ENCODE measurements around the gene ITLN1. TPM values are rescaled to one million over a fixed set of nuclear protein-coding genes. Genes with fewer than 3 reads are reported as not detected.
"Not testable (repeated sequence)": the region's sequence is repeated elsewhere in the genome, so short reads cannot be mapped to it uniquely, and the experiment has no call there.

Gene ITLN1
- total and polyA plus RNA-seq, 9 donors: 0.48 to 1,183 (median 4.5) TPM

DNA sequence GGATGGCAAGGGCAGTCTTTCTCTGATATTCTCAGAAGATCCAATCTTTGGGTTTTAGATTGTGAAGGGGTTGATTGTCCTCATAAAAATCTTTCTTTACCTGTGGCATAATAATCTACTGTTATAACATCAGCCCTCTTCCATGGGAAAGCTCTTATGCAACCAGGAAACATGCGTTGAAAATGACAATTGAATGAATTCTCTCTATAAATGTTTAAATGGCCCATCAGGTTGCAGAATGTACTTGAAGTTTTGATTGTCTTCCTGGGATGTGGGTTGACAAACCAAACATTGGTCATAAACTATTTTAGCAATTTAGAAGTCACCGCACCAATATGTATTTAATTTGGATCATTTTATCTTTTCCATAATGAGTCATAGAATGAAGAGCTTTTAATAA, 31.7 kb upstream of the ITLN1 start:
- no peak for DNase-seq
- no peak overlapping the region for H3K4me3 ChIP-seq
- H3K27me3 ChIP-seq: no peaks in the 10 kb centered on the region
- no peaks in the 10 kb centered on the region for H3K36me3 ChIP-seq
- H3K27ac ChIP-seq: no peak overlapping the region
- TF ChIP-seq EP300 (IDR thresholded peaks at IDR 0.05) (no peak), POLR2A (IDR thresholded peaks at IDR 0.05) (no peak)
- TF ChIP-seq, protein P1, sequence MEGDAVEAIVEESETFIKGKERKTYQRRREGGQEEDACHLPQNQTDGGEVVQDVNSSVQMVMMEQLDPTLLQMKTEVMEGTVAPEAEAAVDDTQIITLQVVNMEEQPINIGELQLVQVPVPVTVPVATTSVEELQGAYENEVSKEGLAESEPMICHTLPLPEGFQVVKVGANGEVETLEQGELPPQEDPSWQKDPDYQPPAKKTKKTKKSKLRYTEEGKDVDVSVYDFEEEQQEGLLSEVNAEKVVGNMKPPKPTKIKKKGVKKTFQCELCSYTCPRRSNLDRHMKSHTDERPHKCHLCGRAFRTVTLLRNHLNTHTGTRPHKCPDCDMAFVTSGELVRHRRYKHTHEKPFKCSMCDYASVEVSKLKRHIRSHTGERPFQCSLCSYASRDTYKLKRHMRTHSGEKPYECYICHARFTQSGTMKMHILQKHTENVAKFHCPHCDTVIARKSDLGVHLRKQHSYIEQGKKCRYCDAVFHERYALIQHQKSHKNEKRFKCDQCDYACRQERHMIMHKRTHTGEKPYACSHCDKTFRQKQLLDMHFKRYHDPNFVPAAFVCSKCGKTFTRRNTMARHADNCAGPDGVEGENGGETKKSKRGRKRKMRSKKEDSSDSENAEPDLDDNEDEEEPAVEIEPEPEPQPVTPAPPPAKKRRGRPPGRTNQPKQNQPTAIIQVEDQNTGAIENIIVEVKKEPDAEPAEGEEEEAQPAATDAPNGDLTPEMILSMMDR (IDR thresholded peaks at IDR 0.05): no peak
- no peaks in the 10 kb centered on the region for H3K9me3 ChIP-seq
- intact Hi-C loops (cut with DNase I): no loop called here
- 48 to 84% (median 70%) methylated on average over 2 of the region's 2 CpGs for WGBS, 3 donors
- H3K4me1 ChIP-seq (ENCODE audit: insufficient read depth): peaks cover 4% of the 10 kb centered on the region

DNA sequence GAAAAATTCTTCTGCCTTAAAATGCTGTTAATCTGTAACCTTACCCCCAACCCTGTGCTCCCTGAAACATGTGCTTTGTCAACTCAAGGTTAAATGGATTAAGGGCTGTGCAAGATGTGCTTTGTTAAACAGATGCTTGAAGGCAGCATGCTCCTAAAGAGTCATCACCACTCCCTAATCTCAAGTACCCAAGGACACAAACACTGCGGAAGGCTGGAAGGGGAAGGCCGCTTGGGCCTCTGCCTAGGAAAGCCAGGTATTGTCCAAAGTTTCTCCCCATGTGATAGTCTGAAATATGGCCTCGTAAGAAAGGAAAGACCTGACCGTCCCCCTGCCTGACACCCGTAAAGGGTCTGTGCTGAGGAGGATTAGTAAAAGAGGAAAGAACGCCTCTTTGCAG, 28.2 kb upstream of the ITLN1 start:
- intact Hi-C loops (cut with DNase I); H3K4me3 ChIP-seq; DNase-seq; H3K36me3 ChIP-seq; H3K27ac ChIP-seq; H3K27me3 ChIP-seq; H3K9me3 ChIP-seq: not testable (repeated sequence)
- WGBS, 3 donors: 53 to 56% (median 53%) methylated on average over 6 of the region's 6 CpGs
- peaks cover 12% of the 10 kb centered on the region for H3K4me1 ChIP-seq (ENCODE audit: insufficient read depth)

DNA sequence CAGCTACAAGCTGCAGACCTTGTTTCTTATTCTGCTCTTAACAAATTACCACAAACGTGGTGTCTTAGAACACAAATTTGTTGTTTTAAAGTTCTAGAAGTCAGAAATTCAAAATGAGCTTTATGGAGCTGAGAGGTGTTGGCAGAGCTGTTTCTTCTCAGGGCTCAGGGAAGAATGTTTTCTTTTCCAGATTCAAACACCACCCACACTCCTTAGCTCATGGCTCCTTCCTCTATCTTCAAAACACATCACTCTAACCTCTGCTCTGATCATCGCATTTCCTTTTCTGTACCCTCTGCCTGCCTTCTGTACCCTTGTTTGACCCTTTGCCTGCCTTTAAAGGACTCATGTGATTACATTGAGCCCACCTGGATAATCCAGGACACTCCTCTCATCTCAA, 26.9 kb upstream of the ITLN1 start:
- Histone ChIP-seq H3K36me3 (no peaks in the 10 kb centered on the region), H3K27me3 (no peaks in the 10 kb centered on the region), H3K4me1 (ENCODE audit: insufficient read depth) (peaks cover 12% of the 10 kb centered on the region), H3K9me3 (no peaks in the 10 kb centered on the region), H3K27ac (peak overlapping the region in 1 of 2 donors; percentile 4), H3K4me3 (no peak overlapping the region)
- intact Hi-C loops (cut with DNase I): no loop called here
- TF ChIP-seq, protein P1 (IDR thresholded peaks at IDR 0.05): no peak
- TF ChIP-seq POLR2A (IDR thresholded peaks at IDR 0.05): no peak
- TF ChIP-seq EP300 (IDR thresholded peaks at IDR 0.05): no peak
- no peak for DNase-seq
- 6 to 20% (median 14%) methylated on average over 2 of the region's 2 CpGs for WGBS, 3 donors

DNA sequence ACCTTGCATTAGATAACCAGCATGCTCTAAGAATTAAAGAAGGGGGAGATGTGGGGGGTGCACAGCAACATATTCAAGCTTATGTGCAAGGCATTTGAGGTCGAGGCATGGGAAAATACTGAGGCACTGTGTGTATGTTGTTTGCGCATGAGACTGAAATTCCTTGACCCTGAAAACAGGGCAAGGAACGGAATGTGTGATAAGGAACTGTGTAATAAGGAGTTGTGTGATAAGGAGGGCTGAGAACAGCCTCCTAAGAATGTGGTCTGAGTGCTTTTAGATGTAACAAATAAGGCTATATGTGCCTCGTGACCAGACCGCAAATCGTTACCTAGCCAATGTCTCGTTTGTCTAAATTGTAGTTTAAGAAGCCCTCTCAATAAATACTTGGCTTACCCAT, 26.5 kb upstream of the ITLN1 start:
- Histone ChIP-seq H3K27me3 (no peaks in the 10 kb centered on the region), H3K4me3 (no peak overlapping the region), H3K4me1 (ENCODE audit: insufficient read depth) (peaks cover 16% of the 10 kb centered on the region), H3K36me3 (no peaks in the 10 kb centered on the region), H3K27ac (peak overlapping the region in 1 of 2 donors; percentile 4), H3K9me3 (no peaks in the 10 kb centered on the region)
- intact Hi-C loops (cut with DNase I): no loop called here
- 5 to 12% (median 6%) methylated on average over 7 of the region's 7 CpGs for WGBS, 3 donors
- DNase-seq: no peak
- no peak for TF ChIP-seq EP300 (IDR thresholded peaks at IDR 0.05)

DNA sequence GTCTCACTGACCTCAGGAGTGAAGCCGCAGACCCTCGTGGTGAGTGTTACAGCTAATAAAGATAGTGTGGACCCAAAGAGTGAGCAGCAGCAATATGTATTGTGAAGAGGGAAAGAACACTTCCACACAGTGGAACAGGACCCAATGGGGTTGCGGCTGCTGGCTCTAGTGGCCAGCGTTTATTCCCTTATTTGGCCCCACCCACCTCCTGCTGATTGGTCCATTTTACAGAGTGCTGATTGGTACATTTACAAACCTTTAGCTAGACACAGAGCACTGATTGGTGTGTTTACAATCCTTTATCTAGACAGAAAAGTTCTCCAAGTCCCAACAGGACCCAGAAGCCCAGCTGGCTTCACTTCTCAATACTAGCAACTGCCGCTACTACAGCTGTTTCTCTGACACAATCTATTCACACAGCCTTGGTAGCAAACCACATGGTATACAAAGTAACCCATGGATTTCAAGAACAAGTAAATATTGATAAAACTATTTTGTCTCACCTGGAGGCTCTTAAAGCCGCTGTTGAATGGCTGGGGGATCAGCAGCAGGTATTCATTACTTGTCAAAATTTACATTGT, 25.3 kb upstream of the ITLN1 start:
- Histone ChIP-seq H3K36me3 (no peaks in the 10 kb centered on the region), H3K4me3 (no peak overlapping the region), H3K4me1 (ENCODE audit: insufficient read depth) (peaks cover 21% of the 10 kb centered on the region), H3K27me3 (no peaks in the 10 kb centered on the region), H3K9me3 (no peaks in the 10 kb centered on the region), H3K27ac (no peak overlapping the region)
- WGBS, 3 donors: 74 to 91% (median 83%) methylated on average over 6 of the region's 6 CpGs
- no peak for DNase-seq
- no peak for TF ChIP-seq POLR2A (IDR thresholded peaks at IDR 0.05)
- TF ChIP-seq EP300 (IDR thresholded peaks at IDR 0.05): no peak
- TF ChIP-seq, protein P1 (IDR thresholded peaks at IDR 0.05): no peak
- intact Hi-C loops (cut with DNase I): no loop called here

Measured in ovary (tissue), 9 donors.